Activated naive CD8-positive, alpha-beta T cell treated with anti-CD3 and anti-CD28 coated beads for 36 hours (primary cell): ENCODE data around the gene MOG. TPM values are rescaled to one million over a fixed set of nuclear protein-coding genes. Genes with fewer than 3 reads are reported as not detected.

Source experiments
- DNase-seq: peaks from one replicate; pipeline ENCODE4 v3.0.0; 2021
- H3K27ac Mint-ChIP-seq: one replicate; pipeline ENCODE4 v1.8.0; 2022; ENCODE audit warnings: mild to moderate bottlenecking, moderate library complexity, mixed read lengths
- H3K27me3 Mint-ChIP-seq: one replicate; pipeline ENCODE4 v1.8.0; 2022; ENCODE audit warnings: mild to moderate bottlenecking, mixed read lengths
- H3K36me3 Mint-ChIP-seq: one replicate; pipeline ENCODE4 v1.8.0; 2021; ENCODE audit warnings: mild to moderate bottlenecking, mixed read lengths
- H3K4me1 Mint-ChIP-seq: one replicate; pipeline ENCODE4 v1.8.0; 2021; ENCODE audit warnings: mixed read lengths
- H3K4me3 Mint-ChIP-seq: one replicate; pipeline ENCODE4 v1.8.0; 2022; ENCODE audit warnings: mild to moderate bottlenecking, moderate library complexity, mixed read lengths
- H3K9me3 Mint-ChIP-seq: one replicate; pipeline ENCODE4 v1.8.0; 2022; ENCODE audit warnings: mixed read lengths
- total RNA-seq, 2 experiments: library from RNA; stranded (reverse); gene quantifications; one replicate each; pipeline ENCODE4 v1.2.3, GENCODE V29; 2021

Gene MOG
- not detected for total RNA-seq

DNA sequence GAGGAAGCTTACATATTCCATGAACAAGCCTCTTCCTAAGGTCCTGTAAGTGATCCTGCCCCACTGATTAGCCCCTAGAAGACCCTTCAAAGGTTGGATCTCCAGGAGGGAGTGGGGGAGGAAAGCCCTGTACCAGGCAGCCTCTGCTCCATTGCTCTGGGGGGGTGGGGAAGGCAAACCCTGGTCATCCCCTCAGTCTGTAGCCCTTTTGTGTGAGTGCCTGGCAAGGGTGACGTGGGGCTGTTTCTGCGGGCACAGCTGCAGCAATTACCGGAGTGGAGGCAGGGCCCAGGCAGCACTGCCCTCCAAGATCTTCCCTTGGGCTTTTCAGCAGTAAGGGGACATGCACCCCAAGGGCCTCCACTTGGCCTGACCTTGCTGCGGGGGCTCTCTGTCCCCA, at the start of gene MOG:
Gene MOG (plus strand): TSS at position 295 of the 400 bp plus-strand sequence. CDS start 118 bp downstream, outside the sequence.
- no peak within 1 kb of the TSS for H3K27ac Mint-ChIP-seq
- peaks cover 24% of the 10 kb centered on the region for H3K27me3 Mint-ChIP-seq
- no peaks in the 10 kb centered on the region for H3K36me3 Mint-ChIP-seq
- peaks cover 1% of the 10 kb centered on the region for H3K4me1 Mint-ChIP-seq
- DNase-seq = no peak
- H3K9me3 Mint-ChIP-seq = no peaks in the 10 kb centered on the region
- H3K4me3 Mint-ChIP-seq = no peak within 1 kb of the TSS

DNA sequence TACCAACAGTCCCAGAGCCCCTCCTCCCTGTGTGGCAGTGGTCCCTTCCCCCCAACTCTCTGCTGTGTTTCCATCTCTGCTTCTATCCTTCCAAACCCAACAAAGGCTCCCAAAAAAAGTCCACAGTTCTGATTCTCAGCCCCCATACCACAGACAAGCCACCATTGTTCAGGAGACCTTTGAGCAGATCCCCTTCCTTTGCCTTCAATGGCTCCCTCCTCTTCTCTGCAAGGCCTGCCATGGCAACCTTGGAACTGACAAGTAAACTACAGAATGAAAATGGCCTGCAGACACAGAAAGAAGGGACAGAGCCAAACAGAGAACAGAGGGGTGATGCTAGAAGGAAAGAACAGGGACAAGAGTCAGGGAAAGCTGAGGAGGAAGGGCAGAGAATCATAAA, 48.8 kb upstream of the MOG start:
- peaks cover 7% of the 10 kb centered on the region for H3K36me3 Mint-ChIP-seq
- DNase-seq = no peak
- no peak overlapping the region for H3K27ac Mint-ChIP-seq
- H3K4me3 Mint-ChIP-seq = no peak overlapping the region
- H3K4me1 Mint-ChIP-seq = no peaks in the 10 kb centered on the region
- no peaks in the 10 kb centered on the region for H3K9me3 Mint-ChIP-seq
- H3K27me3 Mint-ChIP-seq = no peaks in the 10 kb centered on the region

DNA sequence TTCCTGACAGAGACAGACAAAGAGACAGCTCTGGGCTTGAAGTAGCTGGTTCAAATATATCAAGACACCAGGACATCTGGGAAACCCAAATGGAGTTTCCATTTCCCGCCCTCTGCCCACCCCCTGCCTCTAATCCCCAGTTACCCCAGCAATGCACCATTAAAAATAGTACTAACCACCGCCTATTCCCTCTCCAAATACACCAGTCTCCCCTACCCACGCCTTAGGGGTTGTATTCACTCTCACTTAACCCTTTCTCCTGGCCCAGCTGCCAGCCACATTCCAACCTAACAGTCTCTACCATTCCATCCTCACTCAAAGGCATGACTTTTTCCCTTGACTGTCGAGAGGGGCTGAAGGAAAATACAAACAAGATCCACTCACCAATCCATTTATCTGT, 46.4 kb upstream of the MOG start:
- no peaks in the 10 kb centered on the region for H3K27me3 Mint-ChIP-seq
- no peak for DNase-seq
- H3K4me3 Mint-ChIP-seq = no peak overlapping the region
- H3K27ac Mint-ChIP-seq = no peak overlapping the region
- no peaks in the 10 kb centered on the region for H3K4me1 Mint-ChIP-seq
- H3K36me3 Mint-ChIP-seq = peaks cover 9% of the 10 kb centered on the region
- H3K9me3 Mint-ChIP-seq = no peaks in the 10 kb centered on the region

DNA sequence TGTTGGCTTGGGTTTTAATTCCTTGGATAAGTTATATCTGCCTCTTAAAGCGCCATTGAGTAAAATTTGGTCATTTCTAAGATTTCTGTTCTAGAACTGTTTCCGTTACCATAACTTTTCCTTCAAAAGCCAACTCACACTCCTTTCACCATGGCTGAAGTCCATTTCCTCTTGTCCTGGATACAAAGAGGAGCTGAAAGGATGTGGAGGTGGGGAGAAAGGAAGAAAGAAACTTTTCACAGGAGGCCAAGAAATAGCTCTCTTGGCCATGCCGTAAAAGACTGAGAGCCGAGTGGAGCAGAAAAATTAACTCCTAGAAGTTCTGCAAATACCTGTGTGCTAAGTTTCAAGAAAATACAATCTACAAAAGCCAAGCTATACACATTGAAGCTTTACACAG, 45.5 kb upstream of the MOG start:
- Mint-ChIP-seq H3K4me1 (no peaks in the 10 kb centered on the region), H3K27me3 (no peaks in the 10 kb centered on the region), H3K9me3 (no peaks in the 10 kb centered on the region), H3K27ac (no peak overlapping the region), H3K36me3 (peaks cover 9% of the 10 kb centered on the region), H3K4me3 (no peak overlapping the region)
- no peak for DNase-seq

DNA sequence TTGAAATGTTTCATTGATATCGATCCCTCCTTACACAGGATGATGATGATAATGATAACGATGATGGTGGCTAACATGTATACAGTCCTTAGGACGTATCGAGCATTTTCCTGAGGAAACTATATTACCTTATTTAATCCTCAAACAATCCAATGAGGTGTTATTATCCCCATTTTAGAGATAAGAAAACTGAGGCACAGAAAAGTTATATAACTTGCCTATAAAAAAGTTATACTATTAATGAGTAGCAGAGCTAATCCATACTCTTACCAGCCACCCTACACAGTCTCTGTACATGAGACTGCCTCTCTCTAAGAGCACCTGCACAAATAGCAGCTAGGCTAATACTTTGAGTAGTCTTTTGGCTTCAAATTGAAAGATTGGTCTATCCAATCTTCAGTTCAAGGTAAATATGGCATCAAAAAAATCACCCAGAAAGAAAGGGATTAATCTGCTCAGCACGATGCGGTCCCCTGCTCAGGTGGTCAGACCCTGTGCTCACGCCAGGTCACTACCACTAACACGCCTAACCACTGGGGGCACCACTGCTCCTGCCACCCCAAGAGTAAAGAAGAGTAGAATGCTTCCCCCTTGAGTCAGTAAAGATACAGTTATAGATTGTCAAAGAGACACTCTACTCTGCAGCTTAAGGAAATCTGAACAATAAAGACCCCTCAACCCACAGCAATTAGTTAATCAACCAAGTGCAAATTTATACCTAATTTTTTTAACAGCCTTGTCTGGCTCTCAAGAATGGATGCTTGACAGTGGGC, 38.9 kb upstream of the MOG start:
- Mint-ChIP-seq H3K4me1 (no peaks in the 10 kb centered on the region), H3K36me3 (peaks cover 4% of the 10 kb centered on the region), H3K9me3 (no peaks in the 10 kb centered on the region), H3K27me3 (no peaks in the 10 kb centered on the region), H3K4me3 (no peak overlapping the region), H3K27ac (no peak overlapping the region)
- no peak for DNase-seq

DNA sequence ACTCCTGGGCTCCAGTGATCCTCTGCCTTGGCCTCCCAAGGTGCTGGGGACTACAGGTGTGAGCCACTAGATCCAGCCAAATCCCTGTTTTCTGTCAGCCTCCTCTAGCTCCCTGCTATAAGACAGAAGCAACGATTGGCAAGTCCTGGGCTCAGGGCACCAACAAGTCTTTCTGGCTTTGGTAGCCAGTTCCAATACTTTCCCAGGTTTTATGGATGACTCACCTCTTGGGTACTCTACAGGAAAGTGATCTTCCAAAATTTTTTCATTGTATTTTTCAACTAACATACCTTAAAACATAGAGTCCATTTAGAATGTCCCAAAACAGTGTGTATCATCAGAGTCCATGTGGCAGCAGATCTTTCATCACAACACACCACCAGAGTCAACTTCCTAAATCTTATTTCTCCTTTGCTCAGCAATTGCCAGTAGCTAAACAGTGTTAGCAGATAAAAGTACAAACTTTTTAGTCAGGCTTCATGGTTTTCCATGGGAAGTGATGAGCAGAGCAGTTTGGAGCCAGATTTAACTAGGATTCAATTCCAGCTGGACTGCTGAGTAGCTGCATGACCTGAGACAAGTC, 37.2 kb upstream of the MOG start:
- Mint-ChIP-seq H3K36me3 (no peaks in the 10 kb centered on the region), H3K27me3 (no peaks in the 10 kb centered on the region), H3K27ac (no peak overlapping the region), H3K9me3 (no peaks in the 10 kb centered on the region), H3K4me3 (no peak overlapping the region), H3K4me1 (no peaks in the 10 kb centered on the region)
- no peak for DNase-seq

DNA sequence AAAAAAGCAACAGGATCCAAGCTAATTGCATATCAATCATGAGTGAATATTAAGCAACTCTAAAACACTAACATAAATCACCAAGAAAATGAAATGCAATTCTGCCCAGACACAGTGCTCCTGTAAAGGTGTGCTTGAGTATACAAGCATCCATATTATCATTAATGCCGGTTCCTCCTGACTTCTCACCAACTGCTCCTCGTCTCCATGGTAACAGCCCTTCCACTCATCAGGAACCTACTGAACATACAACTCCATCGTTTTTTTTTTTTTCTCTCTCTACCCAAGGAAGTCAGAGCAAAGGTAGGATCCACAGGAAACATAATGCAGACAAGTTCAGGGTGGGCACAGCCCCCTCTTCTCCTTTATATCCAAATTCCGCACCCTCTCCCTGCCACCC, 36.3 kb upstream of the MOG start:
- no peak overlapping the region for H3K27ac Mint-ChIP-seq
- no peak for DNase-seq
- H3K27me3 Mint-ChIP-seq = no peaks in the 10 kb centered on the region
- no peaks in the 10 kb centered on the region for H3K36me3 Mint-ChIP-seq
- H3K4me3 Mint-ChIP-seq = no peak overlapping the region
- H3K4me1 Mint-ChIP-seq = no peaks in the 10 kb centered on the region
- no peaks in the 10 kb centered on the region for H3K9me3 Mint-ChIP-seq

DNA sequence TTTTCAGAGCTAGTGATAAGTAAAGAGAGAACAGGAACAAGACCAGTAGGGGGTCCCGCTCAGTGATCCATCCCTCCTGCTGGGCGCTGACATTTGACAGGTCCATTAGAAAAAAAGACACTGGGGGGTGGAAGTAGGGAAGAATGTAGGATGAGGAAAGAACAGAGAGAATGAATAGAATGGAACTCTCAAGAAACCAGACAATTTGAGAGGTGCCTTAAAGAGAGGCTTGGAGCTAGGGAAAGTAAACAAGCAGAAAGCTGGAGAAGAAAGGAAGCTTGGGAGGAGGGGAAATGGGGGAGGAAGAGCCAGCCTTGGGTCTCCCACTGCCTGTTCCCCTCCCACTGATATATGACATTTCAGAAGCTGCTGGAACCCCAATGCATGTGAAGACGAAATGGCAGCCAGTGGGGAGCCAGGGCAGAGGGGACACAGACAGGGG, 32.4 kb upstream of the MOG start:
- DNase-seq = no peak
- no peak overlapping the region for H3K27ac Mint-ChIP-seq
- peaks cover 6% of the 10 kb centered on the region for H3K27me3 Mint-ChIP-seq
- H3K4me1 Mint-ChIP-seq = peaks cover 12% of the 10 kb centered on the region
- no peak overlapping the region for H3K4me3 Mint-ChIP-seq
- H3K9me3 Mint-ChIP-seq = no peaks in the 10 kb centered on the region
- H3K36me3 Mint-ChIP-seq = no peaks in the 10 kb centered on the region

DNA sequence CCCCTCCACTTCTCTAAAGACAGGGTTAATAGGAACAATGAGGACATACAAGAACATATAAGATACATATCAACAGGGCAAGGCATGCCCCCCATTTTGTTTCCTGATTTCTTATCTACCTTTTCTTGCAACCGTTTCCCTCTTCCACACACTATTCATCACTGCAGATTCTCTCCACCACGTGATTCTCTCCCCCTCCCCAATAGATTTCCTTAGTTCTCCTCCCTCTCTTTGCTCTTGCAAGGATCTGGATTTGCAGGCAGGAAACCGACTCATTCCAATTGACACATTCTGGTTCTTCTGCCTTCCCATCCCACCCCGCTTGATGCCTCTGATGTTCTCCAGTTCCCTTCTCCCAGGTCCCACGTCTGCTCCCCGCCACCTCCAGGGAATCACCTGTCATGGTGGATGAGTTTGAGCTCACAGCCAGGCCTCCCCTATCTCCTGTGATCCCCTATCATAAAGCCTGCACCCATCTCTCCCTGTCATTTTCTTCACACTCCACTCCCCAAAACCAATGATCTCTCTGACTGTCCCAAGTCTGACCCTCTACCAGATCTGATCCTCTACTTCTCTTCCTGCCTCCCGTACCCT, 31.5 kb upstream of the MOG start:
- Mint-ChIP-seq H3K27me3 (peaks cover 6% of the 10 kb centered on the region), H3K27ac (no peak overlapping the region), H3K36me3 (peaks cover 1% of the 10 kb centered on the region), H3K9me3 (no peaks in the 10 kb centered on the region), H3K4me3 (no peak overlapping the region), H3K4me1 (peaks cover 13% of the 10 kb centered on the region)
- DNase-seq = no peak

DNA sequence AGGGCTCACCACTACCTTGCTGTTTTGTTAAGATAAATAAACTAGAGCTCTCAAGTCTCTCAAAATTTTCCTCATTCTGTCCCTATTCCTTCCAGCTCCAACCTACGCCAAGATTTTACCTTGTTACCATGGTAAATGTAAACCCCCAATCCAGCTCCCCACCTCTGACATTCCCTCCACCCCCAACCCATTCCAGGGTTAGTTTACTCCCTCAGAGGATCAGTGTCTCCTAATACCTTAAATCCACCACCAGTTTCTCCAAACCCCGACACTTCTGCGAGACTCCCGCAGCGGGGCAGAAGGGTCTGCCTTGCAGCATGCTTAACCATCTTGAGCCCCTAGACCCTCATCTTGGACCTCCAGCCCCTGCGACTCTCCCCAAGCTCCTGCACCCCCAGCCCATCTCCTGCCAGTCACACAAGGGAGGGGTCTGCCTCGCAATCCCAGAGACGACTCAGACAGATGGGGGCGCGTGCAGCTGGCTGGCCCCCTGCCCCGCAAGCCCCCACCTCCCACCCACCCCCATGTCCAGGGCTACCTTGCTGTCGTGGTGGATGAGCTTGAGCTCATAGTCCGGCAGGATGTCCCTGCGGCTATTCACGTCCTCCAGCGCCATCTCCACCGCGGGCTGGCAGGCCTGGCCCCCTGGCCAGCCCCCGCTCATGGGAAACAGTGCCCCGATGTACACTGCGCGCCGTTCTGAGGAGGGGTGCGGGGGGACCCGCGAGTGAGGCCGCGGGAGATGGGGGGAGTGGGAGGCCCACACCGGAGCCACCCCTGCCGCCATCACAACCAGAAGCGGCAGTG, 29.7 kb upstream of the MOG start:
- no peaks in the 10 kb centered on the region for H3K9me3 Mint-ChIP-seq
- H3K4me1 Mint-ChIP-seq = peaks cover 26% of the 10 kb centered on the region
- H3K27ac Mint-ChIP-seq = no peak overlapping the region
- peaks cover 1% of the 10 kb centered on the region for H3K36me3 Mint-ChIP-seq
- DNase-seq = no peak
- peak overlapping the region; percentile 2 for H3K4me3 Mint-ChIP-seq
- H3K27me3 Mint-ChIP-seq = peaks cover 10% of the 10 kb centered on the region

DNA sequence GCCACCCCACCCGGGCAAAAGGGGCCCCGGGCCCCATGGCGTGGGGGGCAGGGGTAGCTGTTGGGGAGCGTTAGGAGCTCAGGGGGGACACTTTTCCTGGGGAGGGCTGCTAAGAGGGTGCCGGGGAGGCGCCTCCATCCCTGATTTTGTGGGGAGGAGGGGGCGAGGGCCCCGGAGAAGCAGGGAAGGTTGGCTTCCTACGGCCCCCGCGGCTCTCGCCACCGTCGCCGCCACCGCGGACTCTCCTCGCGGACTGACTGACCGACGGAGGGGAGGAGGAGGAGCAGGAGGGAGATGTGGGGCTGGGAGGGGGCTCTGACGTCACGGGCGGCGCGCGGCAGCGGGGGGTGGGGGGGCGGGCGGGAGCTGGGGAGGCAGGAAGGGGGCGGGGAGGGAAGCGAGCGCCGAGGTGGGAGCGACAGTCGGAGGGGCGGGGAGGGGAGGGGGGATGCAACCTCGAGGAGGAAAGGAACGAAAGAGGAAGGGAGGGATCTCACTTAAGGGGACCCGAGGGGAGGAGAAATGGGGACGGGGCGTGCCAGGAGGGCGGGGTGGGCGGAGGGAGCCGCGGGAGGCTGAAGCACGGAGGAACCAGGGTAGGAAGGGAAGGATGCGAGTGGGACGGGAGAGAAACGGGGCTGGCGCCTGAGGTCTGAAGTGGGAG, 29.0 kb upstream of the MOG start:
- H3K9me3 Mint-ChIP-seq = no peaks in the 10 kb centered on the region
- peak; percentile 44 for DNase-seq
- H3K36me3 Mint-ChIP-seq = peaks cover 1% of the 10 kb centered on the region
- peak overlapping the region; percentile 89 for H3K4me3 Mint-ChIP-seq
- H3K4me1 Mint-ChIP-seq = peaks cover 26% of the 10 kb centered on the region
- H3K27me3 Mint-ChIP-seq = peaks cover 10% of the 10 kb centered on the region
- H3K27ac Mint-ChIP-seq = no peak overlapping the region

DNA sequence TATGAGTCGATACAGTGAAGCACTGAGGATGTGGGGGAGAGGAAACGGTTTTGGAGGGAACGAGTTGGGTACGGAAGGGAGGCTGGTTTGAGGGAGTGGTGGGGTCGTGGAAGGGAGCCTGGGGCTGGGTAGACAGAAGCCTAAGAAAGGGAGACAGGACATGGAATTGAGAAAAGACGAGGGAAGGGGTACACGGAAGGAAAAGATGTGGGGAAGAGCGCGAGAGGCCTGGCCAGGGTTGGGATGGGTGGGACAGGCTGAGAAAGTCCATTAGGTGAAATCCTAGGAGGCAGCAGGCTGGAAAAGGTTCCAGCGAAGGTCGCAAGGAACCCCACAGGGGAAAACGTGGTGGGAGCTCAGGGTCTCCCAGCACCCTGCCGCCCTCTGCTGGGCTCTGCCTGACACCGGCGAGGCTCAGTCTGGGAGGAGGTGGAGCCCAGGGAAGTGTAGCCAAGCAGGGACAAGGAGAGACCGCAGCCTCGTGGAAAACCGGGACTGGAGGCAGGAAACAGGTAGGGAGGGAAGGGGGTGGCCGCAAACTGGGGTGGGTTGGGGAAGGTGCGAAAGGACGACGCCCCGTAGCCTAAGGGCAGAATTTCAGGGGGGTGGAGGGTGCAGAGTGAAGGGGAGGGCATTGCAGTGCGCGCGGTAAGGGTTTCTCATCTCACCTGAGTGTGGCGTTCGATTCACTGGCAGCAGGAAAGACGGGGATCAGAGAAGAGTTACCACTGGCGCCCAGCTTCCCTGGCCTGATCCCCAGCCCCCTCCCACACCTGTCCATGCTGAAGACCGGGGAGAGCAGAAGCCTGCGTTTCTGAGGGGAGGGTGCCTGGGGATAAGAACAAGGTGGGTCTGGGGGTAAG, 28.2 kb upstream of the MOG start:
- peak overlapping the region; percentile 89 for H3K4me3 Mint-ChIP-seq
- DNase-seq = peak; percentile 67
- H3K27me3 Mint-ChIP-seq = peaks cover 10% of the 10 kb centered on the region
- peaks cover 31% of the 10 kb centered on the region for H3K4me1 Mint-ChIP-seq
- H3K9me3 Mint-ChIP-seq = no peaks in the 10 kb centered on the region
- H3K36me3 Mint-ChIP-seq = peaks cover 1% of the 10 kb centered on the region
- H3K27ac Mint-ChIP-seq = peak overlapping the region; percentile 77

DNA sequence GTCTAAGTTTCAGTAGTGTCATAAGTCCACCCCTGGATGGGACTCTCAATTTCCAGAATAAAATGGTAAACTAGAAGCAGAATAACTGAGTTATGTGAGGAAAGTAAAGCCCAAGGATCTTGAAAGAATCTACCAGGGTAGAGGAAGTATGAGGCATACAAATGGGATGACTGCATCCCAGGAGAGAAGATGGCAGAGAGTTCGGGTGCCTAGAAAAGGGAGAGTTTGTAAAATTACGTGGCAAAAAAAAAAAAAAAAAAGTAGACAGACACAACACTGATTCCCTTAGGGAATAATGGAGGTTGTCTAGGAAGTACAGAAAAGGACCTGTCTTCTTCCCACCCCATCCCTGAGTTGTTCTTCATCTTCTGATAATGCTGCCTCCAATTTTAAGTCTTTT, 27.3 kb upstream of the MOG start:
- Mint-ChIP-seq H3K9me3 (no peaks in the 10 kb centered on the region), H3K27me3 (peaks cover 10% of the 10 kb centered on the region), H3K4me3 (peak overlapping the region; percentile 89), H3K27ac (no peak overlapping the region), H3K36me3 (peaks cover 1% of the 10 kb centered on the region), H3K4me1 (peaks cover 33% of the 10 kb centered on the region)
- no peak for DNase-seq

DNA sequence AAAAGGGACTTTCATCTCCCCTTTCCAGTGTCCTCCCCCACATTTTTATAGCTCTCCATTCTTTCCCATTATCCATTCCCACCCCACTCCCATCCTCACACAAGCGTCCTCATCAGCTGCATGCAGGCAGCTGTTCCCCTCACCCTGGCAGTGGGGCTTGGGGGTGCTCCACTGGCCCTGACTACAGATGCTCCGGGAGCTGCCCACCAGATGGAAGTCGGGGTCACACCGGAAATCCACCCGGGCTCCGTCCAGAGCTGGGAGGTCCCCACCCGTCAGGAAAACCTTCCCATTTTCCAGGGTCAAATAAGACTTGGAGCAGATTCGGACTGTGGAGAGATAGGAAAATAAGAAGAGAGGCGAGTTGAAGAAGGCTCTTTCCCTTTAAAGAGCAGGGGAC, 26.6 kb upstream of the MOG start:
- no peak for DNase-seq
- Mint-ChIP-seq H3K9me3 (no peaks in the 10 kb centered on the region), H3K27ac (no peak overlapping the region), H3K27me3 (peaks cover 10% of the 10 kb centered on the region), H3K4me3 (no peak overlapping the region), H3K36me3 (peaks cover 1% of the 10 kb centered on the region), H3K4me1 (peaks cover 33% of the 10 kb centered on the region)
